CD14-positive monocyte (primary cell): Measurements from ENCODE around the gene TCP11. TPM values are rescaled to one million over a fixed set of nuclear protein-coding genes. Genes with fewer than 3 reads are reported as not detected.
"Not testable (repeated sequence)": the region's sequence is repeated elsewhere in the genome, so short reads cannot be mapped to it uniquely, and the experiment has no call there.

ENCODE experiments used
- DNase-seq, 3 donors: peaks; one replicate each; pipeline ENCODE4 v3.0.0-alpha.2; 2011 to 2022
- H2AFZ ChIP-seq: 2 replicates; pipeline ENCODE4 v1.6.0; 2012; ENCODE audit warnings: mild to moderate bottlenecking, low read depth, low read length, inconsistent platforms; ENCODE audit not compliant: insufficient read depth, poor library complexity, severe bottlenecking
- H3K27ac ChIP-seq, 2 donors: 1 replicate in 1 of 2; 2 replicates in 1 of 2; pipeline ENCODE4 v1.5.1; 2012 to 2013; ENCODE audit warnings: low read length in 2 of 2, control low read depth in 1 of 2, inconsistent platforms in 1 of 2, low read depth in 1 of 2, mild to moderate bottlenecking in 1 of 2
- H3K27me3 ChIP-seq, 2 donors: one replicate each; pipeline versions ENCODE4 v1.6.0 to v1.6.1; 2011 to 2013; ENCODE audit warnings: low read length in 2 of 2; ENCODE audit not compliant: control insufficient read depth in 2 of 2, insufficient read depth in 2 of 2
- H3K36me3 ChIP-seq, 2 donors: replicated peaks in 1 of 2; 1 replicate in 1 of 2; 2 replicates in 1 of 2; pipeline versions ENCODE4 v1.5.1 to v1.6.1; 2012 to 2013; ENCODE audit warnings: low read length in 2 of 2, control low read depth in 1 of 2, inconsistent platforms in 1 of 2, mild to moderate bottlenecking in 1 of 2; ENCODE audit not compliant: insufficient read depth in 2 of 2, control insufficient read depth in 1 of 2
- H3K4me1 ChIP-seq, 2 donors: 1 replicate in 1 of 2; 2 replicates in 1 of 2; pipeline versions ENCODE4 v1.5.1 to v1.6.1; 2012 to 2013; ENCODE audit warnings: low read length in 2 of 2, control low read depth in 1 of 2, inconsistent platforms in 1 of 2, mild to moderate bottlenecking in 1 of 2, moderate library complexity in 1 of 2; ENCODE audit not compliant: insufficient read depth in 2 of 2, control insufficient read depth in 1 of 2
- H3K4me2 ChIP-seq: replicated peaks from 2 replicates; pipeline ENCODE3; 2012; ENCODE audit warnings: low read length, moderate library complexity, mild to moderate bottlenecking; ENCODE audit not compliant: poor library complexity, severe bottlenecking; ENCODE audit errors: extremely low read depth
- H3K4me3 ChIP-seq, 3 experiments: fragments of 200-600 bp in 1 of 3; sonication (generic) in 1 of 3; replicated peaks in 1 of 3; 1 replicate in 2 of 3; 2 replicates in 1 of 3; pipeline ENCODE4 v1.5.1; 2011 to 2013; ENCODE audit warnings: low read length in 3 of 3, mild to moderate bottlenecking in 3 of 3, control low read depth in 2 of 3, low read depth in 2 of 3, inconsistent platforms in 1 of 3, moderate library complexity in 1 of 3
- H3K79me2 ChIP-seq: 2 replicates; pipeline ENCODE4 v1.6.0; 2012; ENCODE audit warnings: mild to moderate bottlenecking, control low read depth, inconsistent platforms, low read length, moderate library complexity; ENCODE audit not compliant: insufficient read depth
- H3K9ac ChIP-seq: 2 replicates; pipeline ENCODE4 v1.6.0; 2017; ENCODE audit warnings: low read length, mild to moderate bottlenecking; ENCODE audit not compliant: insufficient read depth, poor library complexity, severe bottlenecking
- H3K9me3 ChIP-seq, 2 donors: replicated peaks in 1 of 2; 1 replicate in 1 of 2; 2 replicates in 1 of 2; pipeline versions ENCODE4 v1.5.1 to v1.6.1; 2012 to 2013; ENCODE audit warnings: low read length in 2 of 2, control low read depth in 1 of 2; ENCODE audit not compliant: control insufficient read depth in 1 of 2, insufficient read depth in 1 of 2
- H4K20me1 ChIP-seq: 2 replicates; pipeline ENCODE4 v1.6.0; 2012; ENCODE audit warnings: mild to moderate bottlenecking, low read length, control low read depth, moderate library complexity; ENCODE audit not compliant: insufficient read depth
- H3K27ac Mint-ChIP-seq, 7 donors: one replicate each; pipeline ENCODE4 v1.8.0; 2020; ENCODE audit warnings: mild to moderate bottlenecking in 7 of 7, mixed read lengths in 7 of 7, moderate library complexity in 6 of 7, inconsistent platforms in 2 of 7
- H3K27me3 Mint-ChIP-seq, 3 donors: one replicate each; pipeline ENCODE4 v1.8.0; 2021 to 2022; ENCODE audit warnings: low read depth in 3 of 3, mild to moderate bottlenecking in 3 of 3, mixed read lengths in 3 of 3, moderate library complexity in 3 of 3, inconsistent platforms in 1 of 3
- H3K36me3 Mint-ChIP-seq, 2 donors: one replicate each; pipeline ENCODE4 v1.8.0; 2020; ENCODE audit warnings: mixed read lengths in 2 of 2, inconsistent platforms in 1 of 2, mild to moderate bottlenecking in 1 of 2
- H3K4me1 Mint-ChIP-seq: one replicate; pipeline ENCODE4 v1.8.0; 2020; ENCODE audit warnings: mild to moderate bottlenecking, mixed read lengths
- H3K4me3 Mint-ChIP-seq, 2 donors: one replicate each; pipeline ENCODE4 v1.8.0; 2020; ENCODE audit warnings: mild to moderate bottlenecking in 2 of 2, mixed read lengths in 2 of 2, moderate library complexity in 1 of 2
- H3K9me3 Mint-ChIP-seq, 7 donors: one replicate each; pipeline ENCODE4 v1.8.0; 2020 to 2022; ENCODE audit warnings: mixed read lengths in 7 of 7, mild to moderate bottlenecking in 6 of 7, moderate library complexity in 6 of 7, inconsistent platforms in 2 of 7
- CTCF ChIP-seq: fragments of 200-600 bp; IDR thresholded peaks from one replicate; pipeline ENCODE4 v1.8.0; 2022; ENCODE audit warnings: antibody characterized with exemption, mild to moderate bottlenecking
- WGBS: methylation state at CpG from one replicate; pipeline ENCODE4 v1.1.5; 2013; ENCODE audit warnings: missing lambda C conversion rate; ENCODE audit not compliant: insufficient coverage; 5-methylcytosine and 5-hydroxymethylcytosine counted together
- intact Hi-C, 2 donors: fragments of 100-400 bp; cut with micrococcal nuclease; formaldehyde crosslinking; loops; one replicate each; pipeline versions ENCODE4 v1.15.0 to v1.15.1; 2023
- polyA plus RNA-seq, 3 donors: library from polyadenylated mRNA; depleted of rRNA in 1 of 3; unstranded in 2 of 3; stranded (reverse) in 1 of 3; fragments of 300-500 nt in 2 of 3; fragments of >200 nt in 1 of 3; fragmentation: Illumina TruSeq in 2 of 3; gene quantifications; 1 replicate in 2 of 3; 2 replicates in 1 of 3; pipeline ENCODE4 v1.2.3, GENCODE V29; 2012 to 2021

Gene TCP11
- polyA plus RNA-seq, 3 donors: not detected

- intact Hi-C loops: loop anchor here in 1 of 2 donors (2.0 kb wide), 1 partner anchor 153 kb away; no protein-coding TSS in a partner anchor
- H3K9ac ChIP-seq: no peak overlapping the region
- H3K36me3 ChIP-seq: no peaks in the 10 kb centered on the region
- no peak overlapping the region for H3K27ac ChIP-seq
- DNase-seq: no peak
- no peak overlapping the region for H3K4me2 ChIP-seq
- H3K9me3 ChIP-seq: no peaks in the 10 kb centered on the region
- Mint-ChIP-seq H3K9me3 (peaks cover 0 to 3% (median 0%) of the 10 kb centered on the region in 7 donors), H3K4me1 (peaks cover 21% of the 10 kb centered on the region), H3K36me3 (peaks cover 0 to 1% of the 10 kb centered on the region in 2 donors), H3K27me3 (peaks cover 9 to 17% (median 17%) of the 10 kb centered on the region in 3 donors), H3K4me3 (no peak overlapping the region), H3K27ac (no peak overlapping the region)
- no peak overlapping the region for H3K4me3 ChIP-seq
- H3K4me1 ChIP-seq: peaks cover 9 to 13% of the 10 kb centered on the region in 2 donors
- no peak overlapping the region for H2AFZ ChIP-seq
- no peaks in the 10 kb centered on the region for H3K79me2 ChIP-seq
- H4K20me1 ChIP-seq: no peaks in the 10 kb centered on the region
- no peak for TF ChIP-seq CTCF
- peaks cover 0 to 12% of the 10 kb centered on the region in 2 donors for H3K27me3 ChIP-seq
- no CpG with 5 or more reads among the region's 2 CpGs for WGBS
Observed at GRCh38 chr6:35139470-35139869, 1.7 kb downstream of the TCP11 start.

GRCh38 chr6:35138191-35138590, 2.9 kb downstream of the TCP11 start:
- not testable (repeated sequence) for H2AFZ ChIP-seq, H4K20me1 ChIP-seq, H3K4me3 Mint-ChIP-seq, H3K36me3 ChIP-seq, H3K4me2 ChIP-seq, H3K9ac ChIP-seq, H3K27ac ChIP-seq, H3K9me3 Mint-ChIP-seq, H3K36me3 Mint-ChIP-seq, DNase-seq, H3K79me2 ChIP-seq, H3K9me3 ChIP-seq, H3K4me3 ChIP-seq
- Mint-ChIP-seq H3K27ac (peak overlapping the region in 1 of 7 donors; percentile 3), H3K27me3 (peaks cover 9 to 17% (median 17%) of the 10 kb centered on the region in 3 donors), H3K4me1 (peaks cover 21% of the 10 kb centered on the region)
- Histone ChIP-seq H3K4me1 (peaks cover 9 to 13% of the 10 kb centered on the region in 2 donors), H3K27me3 (peaks cover 0 to 12% of the 10 kb centered on the region in 2 donors)
- 0% methylated on average over 1 of the region's 3 CpGs for WGBS
- intact Hi-C loops: loop anchor here in 1 of 2 donors (2.0 kb wide), 1 partner anchor 151 kb away; no protein-coding TSS in a partner anchor
